Measurements from ENCODE around the gene BRPF1.

Gene BRPF1

GRCh38 chr3:9731206-9732079 is at the start of gene BRPF1:
BRPF1 (plus strand) TSS chr3:9731735; CDS start chr3:9734141, 2,406 bp downstream.
- peak; percentile 100 for DNase-seq (ENCODE audit: low read depth in 2 of 2)

GRCh38 chr3:9682096-9682495 is 49.4 kb upstream of the BRPF1 start:
- no peak for DNase-seq (ENCODE audit: low read depth in 2 of 2)

- no peak for DNase-seq (ENCODE audit: low read depth in 2 of 2)
These were observed 48.1 kb upstream of the BRPF1 start for GRCh38 chr3:9683426-9683825.

- DNase-seq (ENCODE audit: low read depth in 2 of 2) = no peak
These were observed 46.1 kb upstream of the BRPF1 start for GRCh38 chr3:9685216-9686049.

- DNase-seq (ENCODE audit: low read depth in 2 of 2) = no peak
These were observed 45.4 kb upstream of the BRPF1 start for GRCh38 chr3:9686050-9686550.

- no peak for DNase-seq (ENCODE audit: low read depth in 2 of 2)
These were observed 44.8 kb upstream of the BRPF1 start for GRCh38 chr3:9686703-9687102.

GRCh38 chr3:9687514-9687913 is 44.0 kb upstream of the BRPF1 start:
- DNase-seq (ENCODE audit: low read depth in 2 of 2) = no peak

GRCh38 chr3:9688961-9689360 is 42.6 kb upstream of the BRPF1 start:
- no peak for DNase-seq (ENCODE audit: low read depth in 2 of 2)

GRCh38 chr3:9689757-9690156 is 41.8 kb upstream of the BRPF1 start:
- DNase-seq (ENCODE audit: low read depth in 2 of 2) = no peak

GRCh38 chr3:9690451-9691450 is 40.8 kb upstream of the BRPF1 start:
- no peak for DNase-seq (ENCODE audit: low read depth in 2 of 2)

GRCh38 chr3:9691636-9692035 is 39.9 kb upstream of the BRPF1 start:
- no peak for DNase-seq (ENCODE audit: low read depth in 2 of 2)

- no peak for DNase-seq (ENCODE audit: low read depth in 2 of 2)
These were observed 39.1 kb upstream of the BRPF1 start for GRCh38 chr3:9692416-9692815.

GRCh38 chr3:9695345-9695744 is 36.2 kb upstream of the BRPF1 start:
- DNase-seq (ENCODE audit: low read depth in 2 of 2) = no peak

- no peak for DNase-seq (ENCODE audit: low read depth in 2 of 2)
These were observed 35.8 kb upstream of the BRPF1 start for GRCh38 chr3:9695746-9696145.

GRCh38 chr3:9696480-9697220 is 34.9 kb upstream of the BRPF1 start:
- no peak for DNase-seq (ENCODE audit: low read depth in 2 of 2)

GRCh38 chr3:9697892-9698291 is 33.6 kb upstream of the BRPF1 start:
- no peak for DNase-seq (ENCODE audit: low read depth in 2 of 2)

GRCh38 chr3:9698293-9698692 is 33.2 kb upstream of the BRPF1 start:
- no peak for DNase-seq (ENCODE audit: low read depth in 2 of 2)

GRCh38 chr3:9700536-9700935 is 31.0 kb upstream of the BRPF1 start:
- DNase-seq (ENCODE audit: low read depth in 2 of 2) = no peak

- no peak for DNase-seq (ENCODE audit: low read depth in 2 of 2)
These were observed 30.5 kb upstream of the BRPF1 start for GRCh38 chr3:9701006-9701405.

GRCh38 chr3:9701711-9702110 is 29.8 kb upstream of the BRPF1 start:
- no peak for DNase-seq (ENCODE audit: low read depth in 2 of 2)

GRCh38 chr3:9703240-9703639 is 28.3 kb upstream of the BRPF1 start:
- DNase-seq (ENCODE audit: low read depth in 2 of 2) = no peak

All from stimulated activated CD4-positive, alpha-beta T cell treated with anti-CD3 and anti-CD28 coated beads, Interleukin-1b, Interleukin-23, amount 100 ng/mL, for 1 hour (primary cell).